Endometrium (tissue), 2 donors: ENCODE results near the gene FBN2.
A peak's percentile ranks its signal among the peaks of the same experiment; 100 is the strongest.
"Not testable (repeated sequence)": the region's sequence is repeated elsewhere in the genome, so short reads cannot be mapped to it uniquely, and the experiment has no call there.

Experiments
- FAIRE-seq: peaks from 2 replicates; lab custom pipeline; 2012; peaks lifted over from hg19 to GRCh38; lab: Jason Lieb, UNC
- donor health status: control.
- donor health status: control.

Gene FBN2

DNA sequence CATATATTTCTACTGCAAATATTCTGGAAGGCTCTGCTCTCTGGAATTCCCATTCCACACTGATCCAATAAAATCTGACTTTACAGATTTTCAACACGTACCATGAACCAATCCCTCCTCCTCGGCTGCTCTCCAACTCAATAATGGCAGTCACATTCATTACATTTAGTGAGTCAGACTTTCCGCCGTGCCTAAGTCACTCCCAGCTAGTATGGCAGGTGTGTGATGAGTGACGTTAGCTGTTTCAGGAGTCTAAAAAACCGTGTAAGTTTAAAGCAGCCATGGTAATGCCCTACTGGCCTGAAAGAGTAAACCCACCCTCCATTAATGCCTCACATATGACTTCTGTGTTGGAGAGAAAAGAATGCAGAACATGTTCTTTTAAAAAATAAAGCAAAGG lies 3.3 kb downstream of the FBN2 start:
- FAIRE-seq, result no peak

DNA sequence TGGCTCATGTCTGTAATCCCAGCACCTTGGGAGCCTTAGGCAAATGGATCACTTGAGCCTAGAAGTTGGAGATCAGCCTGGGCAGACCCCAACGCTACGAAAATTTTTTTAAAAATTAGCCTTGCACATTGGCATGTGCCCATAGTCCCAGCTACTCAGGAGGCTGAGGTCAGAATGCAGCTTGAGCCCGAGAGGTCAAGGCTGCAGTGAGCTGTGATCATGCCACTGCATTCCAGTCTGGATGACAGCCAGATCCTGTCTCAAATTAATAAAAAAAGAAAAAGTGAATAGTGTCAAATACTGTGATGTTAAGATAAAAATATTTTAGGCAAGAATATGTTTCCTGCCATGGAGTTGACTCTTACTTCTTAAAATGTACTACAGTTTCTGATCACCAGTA lies 5.3 kb downstream of the FBN2 start:
- FAIRE-seq, result no peak

DNA sequence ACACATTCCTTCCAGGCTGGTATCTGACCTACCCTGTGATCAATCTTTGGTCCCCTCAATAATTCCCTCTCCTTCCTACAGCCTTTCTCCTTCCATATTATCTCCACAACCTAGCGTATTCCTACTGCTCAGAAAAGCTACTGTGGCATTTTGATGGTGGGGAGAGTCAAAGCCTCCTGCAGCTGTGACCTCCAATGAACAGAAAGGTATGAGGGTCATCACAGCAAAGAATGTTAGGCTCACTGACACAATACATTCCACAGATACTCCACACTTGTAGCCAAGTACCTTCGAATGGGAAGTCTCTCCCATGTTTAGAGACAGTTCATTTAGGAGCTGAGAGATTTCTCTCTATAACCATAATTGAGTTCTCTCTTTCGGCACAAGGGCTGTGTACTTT lies 5.9 kb downstream of the FBN2 start:
- FAIRE-seq, result no peak

DNA sequence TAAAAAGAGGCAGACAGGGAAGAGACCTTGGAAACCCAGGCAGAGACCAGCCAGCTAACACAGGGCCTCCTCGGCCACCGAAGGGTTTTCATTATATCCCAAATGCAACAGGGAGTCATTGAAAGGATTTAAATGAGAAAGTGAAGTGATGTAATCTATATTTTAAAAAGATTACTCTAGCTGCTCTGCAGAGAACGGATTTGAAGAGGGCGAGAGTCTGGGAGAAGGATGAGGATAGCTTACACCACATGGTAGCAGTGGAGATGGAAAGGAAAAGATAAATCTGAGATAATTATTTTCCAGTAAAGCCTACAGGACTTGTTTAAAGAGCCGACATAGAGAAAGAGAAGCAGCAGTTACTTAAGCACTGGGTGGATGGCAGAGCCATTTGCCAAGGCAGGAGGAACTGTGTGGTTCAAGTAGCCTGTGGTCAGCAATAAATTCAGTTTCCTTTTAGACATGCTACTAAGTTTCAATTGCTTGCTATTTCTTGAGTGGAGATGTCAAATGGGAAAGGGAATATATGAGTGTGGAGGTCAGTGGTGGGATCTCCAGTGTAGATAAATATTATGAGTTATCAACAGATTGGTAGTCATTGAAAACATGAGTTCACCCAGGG lies 9.3 kb downstream of the FBN2 start:
- no peak for FAIRE-seq

DNA sequence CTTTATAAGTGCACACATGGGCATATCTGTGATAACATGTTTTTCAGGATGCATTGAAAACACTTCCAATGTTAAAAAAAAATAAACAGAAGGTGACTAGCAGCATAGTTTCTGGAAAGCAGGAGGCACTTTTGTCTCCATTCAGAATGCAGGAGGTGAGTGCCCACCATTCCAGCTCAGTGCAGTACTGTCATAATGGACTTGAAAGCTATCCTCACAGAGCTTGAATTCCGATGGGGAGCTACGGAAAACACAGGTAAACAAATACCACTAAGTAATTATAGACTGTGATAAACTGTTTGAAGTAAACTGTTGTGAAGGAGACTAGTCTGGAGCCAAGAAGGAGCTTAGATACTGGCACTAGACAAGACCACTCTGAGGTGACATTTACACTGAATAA lies 9.9 kb downstream of the FBN2 start:
- no peak for FAIRE-seq

DNA sequence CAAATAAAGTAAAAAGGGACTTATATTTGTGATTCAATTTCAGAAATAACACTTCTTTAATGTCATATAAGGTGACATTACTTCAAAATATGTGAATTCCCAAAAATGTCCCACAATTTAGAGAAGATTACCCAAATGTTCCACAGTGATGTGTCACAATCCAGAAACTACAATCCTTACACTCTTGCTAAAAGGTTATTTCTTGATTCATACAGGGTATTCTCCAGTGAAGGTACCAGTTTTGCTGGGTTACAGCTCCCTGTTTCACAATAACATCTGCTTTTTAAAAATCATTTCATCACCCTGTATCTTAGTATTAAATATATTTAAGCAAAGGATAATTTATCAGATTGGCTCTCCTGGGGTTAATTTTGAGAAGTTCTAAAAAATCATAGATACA lies 11.0 kb downstream of the FBN2 start:
- no peak for FAIRE-seq

DNA sequence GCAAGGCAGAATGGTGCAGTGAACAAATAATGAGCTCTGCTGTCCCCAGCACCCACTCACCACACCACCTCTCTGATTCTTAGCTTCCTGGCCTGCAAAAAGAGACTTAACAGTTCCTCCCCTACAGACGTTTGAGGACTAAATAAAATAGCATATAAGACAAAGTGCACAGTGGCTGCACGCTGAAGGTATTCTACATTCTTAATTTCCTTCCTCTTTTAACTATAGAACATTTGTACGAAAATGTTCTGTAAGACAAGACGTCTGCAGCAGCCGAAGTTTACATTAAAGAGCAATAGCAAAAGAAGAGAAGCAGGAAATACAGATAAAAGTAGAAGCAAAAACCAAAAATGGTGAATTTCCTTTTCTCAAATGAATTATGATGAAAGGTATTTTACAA lies 15.7 kb downstream of the FBN2 start:
- no peak for FAIRE-seq

DNA sequence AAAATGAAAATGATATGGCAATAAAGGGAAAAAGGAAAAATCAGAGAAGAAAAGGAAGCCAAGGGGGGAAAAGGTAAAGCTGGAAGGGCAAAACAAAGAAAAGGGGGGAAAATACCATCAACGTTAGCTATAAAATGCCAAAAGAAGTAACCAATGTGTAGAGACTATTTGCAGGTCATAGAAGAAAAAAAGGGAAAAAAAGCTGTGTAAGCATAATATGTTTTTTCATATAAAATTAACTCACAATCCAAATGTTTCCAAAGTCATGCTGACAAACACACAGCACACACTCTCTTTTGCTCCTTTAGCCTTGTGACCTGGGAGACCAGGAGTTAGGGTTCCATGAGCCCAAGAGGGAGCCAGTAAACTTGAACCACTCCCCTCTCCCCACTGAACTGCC lies 18.2 kb downstream of the FBN2 start:
- no peak for FAIRE-seq

DNA sequence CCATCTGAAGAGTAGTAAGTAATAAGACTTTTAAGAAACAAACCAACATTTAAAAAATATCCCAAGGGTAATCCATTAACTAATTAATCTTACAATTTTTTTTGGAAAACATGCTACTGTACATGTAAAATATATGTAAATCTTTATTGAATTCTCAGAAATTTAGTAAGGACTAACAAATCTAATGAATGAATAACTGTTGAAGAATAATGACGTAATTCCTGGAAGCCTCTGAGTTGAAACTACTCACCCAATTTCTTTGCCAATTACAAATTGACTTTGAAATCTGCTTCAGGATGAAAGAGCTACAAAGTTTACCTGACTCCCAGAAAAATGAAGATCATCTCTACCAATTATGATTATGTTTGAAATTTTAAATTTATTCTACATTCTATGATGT lies 21.1 kb downstream of the FBN2 start:
- no peak for FAIRE-seq

DNA sequence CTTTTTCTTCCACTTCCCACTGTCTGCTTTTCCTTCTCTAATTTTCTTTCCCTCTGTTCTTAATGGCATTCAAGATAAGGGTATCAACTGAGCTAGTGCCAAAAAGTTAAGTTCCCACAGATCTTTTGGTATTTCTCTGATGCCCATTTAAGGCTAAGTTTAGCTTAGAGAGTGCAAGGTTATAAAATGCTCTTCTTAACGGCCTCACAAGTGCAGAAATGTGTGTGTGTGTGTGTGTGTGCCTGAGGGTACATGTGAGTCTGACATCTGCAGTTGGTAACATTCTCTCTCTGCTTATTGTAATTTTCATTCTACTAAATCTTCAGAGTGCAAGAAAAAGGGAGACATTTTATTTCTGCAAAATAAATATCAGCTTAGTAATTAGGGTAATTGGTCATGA lies 24.2 kb downstream of the FBN2 start:
- no peak for FAIRE-seq

DNA sequence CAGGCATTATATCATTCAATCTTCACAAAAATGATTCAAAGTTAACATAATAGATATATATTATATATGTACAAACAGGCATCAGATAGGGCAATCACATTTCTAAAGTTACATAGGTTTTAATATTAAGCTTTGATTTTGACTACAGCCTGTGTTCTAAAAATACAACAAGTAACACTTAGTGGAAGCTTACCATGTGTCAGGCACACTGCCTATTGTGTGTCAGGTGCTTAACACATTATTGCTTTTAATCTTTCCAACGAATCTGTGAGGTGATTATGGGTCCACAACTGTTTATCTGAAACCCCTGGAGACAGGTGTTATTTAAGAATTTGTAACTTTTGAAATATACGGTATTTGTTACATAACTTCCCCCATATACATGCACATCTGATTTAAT lies 25.2 kb downstream of the FBN2 start:
- FAIRE-seq, result no peak

DNA sequence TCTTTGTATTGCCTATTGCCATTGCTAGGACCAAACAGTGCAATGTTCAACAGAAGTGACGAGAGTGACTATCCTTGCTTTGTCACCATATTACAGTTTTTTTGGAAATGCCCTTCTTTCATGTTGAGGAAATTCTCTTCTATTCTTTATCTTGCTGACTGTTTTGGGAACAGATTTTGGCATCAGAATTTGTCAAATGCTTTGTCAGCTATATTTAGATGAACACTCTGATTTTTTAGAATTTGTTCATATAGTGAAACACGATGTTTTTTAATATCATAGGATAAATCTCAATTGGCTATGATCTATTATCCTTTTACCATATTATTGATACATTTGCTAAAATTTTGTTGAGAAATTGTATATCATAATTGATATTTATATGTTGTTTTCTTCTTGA lies 31.4 kb downstream of the FBN2 start:
- no peak for FAIRE-seq

DNA sequence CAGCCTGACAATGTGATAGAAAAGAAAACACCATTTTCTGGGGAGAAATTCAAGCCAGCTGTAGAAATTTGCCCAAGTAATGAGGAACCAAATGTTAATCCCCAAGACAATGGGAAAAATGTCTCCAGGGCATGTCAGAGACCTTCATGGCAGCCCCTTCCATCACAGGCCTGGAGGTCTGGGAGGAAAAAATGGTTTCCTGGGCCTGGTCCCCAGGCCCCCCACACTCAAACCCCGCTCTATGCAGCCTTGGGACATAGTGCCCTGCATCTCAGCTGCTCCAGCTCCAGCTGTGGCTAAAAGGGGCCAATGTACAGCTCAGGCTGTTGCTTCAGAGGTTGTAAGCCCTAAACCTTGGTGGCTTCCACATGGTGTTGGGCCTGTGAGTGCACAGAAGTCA lies 34.3 kb downstream of the FBN2 start:
- not testable (repeated sequence) for FAIRE-seq

DNA sequence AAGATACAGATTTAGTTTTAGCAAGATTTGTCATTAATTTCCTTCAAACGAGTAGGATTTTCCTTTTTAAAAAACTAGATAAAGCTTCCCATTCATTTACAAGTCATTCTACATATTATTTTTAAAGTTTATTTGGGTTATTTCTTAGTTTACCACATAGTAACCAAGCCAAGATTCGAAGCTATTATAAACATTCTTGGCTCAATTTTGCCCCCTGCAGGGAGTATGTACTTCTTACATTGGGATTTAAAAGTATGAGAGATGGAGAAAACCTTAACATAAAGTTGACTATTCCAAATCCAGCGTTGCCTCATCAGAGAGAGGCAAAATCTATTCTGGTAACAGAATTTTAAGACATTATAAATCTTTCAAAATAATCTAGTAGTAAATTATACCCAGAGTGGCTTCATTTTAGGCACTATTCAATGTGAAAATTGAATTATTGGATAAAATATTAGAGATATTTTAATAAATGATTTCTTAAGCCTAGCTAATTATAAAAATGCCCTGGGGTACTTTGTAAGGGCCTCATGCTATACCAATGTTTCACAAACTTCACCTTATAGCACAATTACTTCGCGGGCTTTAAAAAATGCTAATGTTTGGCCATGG lies 39.1 kb downstream of the FBN2 start:
- peak; percentile 93 for FAIRE-seq

DNA sequence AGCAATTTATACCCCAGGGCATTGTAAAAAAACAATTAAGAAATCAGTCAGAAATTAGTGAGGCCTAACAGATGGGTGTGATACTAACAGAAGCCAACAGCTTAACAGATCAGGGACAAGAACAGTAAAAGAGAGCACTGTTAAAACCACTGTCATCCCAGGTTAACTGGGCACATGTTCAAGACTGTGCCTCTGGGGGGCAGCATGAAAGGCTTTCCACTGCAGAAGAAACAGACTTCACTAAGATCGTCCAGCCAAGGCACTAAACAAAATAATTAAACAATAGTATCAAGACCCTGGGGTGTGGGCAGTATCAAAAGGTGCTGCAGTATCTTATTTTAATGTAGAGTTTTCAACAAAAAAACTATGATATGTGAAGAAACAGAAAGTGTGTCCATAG lies 43.5 kb downstream of the FBN2 start:
- FAIRE-seq, result no peak

DNA sequence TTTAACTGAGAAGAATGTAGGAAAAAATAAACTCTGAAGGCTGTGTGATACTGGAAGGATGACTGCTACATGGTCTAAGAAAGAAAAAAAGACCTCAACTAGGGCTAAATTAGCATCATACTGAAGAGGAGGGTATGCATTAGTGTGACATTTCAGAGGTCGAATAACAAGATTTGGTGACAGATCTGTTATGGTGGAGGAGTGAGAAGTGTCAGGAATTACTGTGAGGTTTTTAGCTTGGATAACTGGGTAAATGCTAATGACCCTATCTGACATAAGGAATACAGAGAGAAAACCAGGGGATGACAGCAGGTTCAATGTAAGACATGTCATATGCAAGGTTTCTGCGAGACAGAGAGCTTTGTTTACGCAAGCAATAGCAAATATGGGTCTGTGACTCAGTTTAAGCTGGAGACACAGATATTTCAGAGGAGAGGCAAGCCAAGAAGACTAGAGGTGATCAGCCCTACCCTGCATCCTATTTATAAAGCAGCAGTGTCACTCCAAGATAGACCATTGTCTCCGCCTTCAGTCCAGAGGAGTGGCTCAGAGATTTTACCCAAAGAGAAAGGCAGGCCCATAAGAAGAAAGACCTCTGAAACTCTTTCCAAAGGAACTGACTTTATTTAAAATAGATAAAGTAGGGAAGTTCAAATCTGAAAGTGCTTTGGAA lies 44.3 kb downstream of the FBN2 start:
- FAIRE-seq, result no peak

DNA sequence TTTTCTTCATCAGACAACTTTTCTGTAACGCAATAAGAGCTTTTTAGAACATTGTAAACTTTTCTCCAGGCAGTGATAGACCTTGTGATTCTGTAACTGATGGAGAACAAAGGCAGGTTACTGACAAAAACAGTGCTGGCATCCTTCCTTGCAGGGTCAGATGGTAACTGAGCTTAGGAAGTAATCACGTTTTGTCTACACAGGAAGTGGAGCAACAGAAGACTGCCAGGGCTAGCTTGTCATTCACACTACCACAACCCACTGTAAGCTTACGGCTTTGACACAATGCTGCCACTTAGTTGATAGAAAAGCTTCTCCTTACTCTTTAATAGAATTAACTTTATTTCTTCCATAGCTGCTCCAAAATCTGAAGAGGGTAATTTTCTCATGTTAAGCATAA lies 46.8 kb downstream of the FBN2 start:
- FAIRE-seq, result no peak

DNA sequence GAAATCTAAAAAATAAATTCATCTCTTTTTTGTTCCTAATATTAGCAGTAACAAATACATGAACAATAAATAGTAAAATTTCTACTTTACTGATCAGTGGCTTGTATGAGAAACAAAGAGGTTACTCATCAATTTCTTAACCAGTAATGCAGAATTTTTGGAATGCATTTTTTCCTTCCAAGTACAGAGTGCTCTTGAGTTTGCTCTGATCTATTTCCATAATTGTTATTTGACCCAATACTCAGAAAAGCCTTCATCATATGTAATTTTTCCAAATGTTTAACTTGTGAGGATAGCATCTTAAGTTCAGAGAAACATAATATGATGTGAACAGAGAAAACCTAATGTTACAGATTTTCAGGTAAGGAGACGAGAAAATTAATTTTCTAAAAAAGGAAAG lies 47.3 kb downstream of the FBN2 start:
- no peak for FAIRE-seq

DNA sequence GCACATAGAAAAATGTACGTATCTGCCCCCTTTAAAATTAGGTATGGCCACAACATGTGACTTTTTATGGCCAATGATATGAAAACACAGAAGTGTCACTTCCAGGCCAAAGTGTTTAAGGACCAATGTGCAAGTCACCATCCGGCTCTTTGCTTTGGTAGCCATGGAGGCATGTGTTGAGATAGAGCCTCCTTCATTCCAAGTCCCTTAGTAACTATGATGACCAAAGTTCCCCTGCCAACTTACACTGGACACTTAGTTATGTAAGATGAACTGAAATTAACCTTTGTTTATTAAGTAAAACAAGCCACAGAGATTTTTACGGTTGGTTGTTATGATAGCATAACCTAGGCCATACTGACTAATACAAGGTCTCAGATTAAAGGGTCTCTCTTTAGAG lies 51.0 kb downstream of the FBN2 start:
- FAIRE-seq, result no peak

DNA sequence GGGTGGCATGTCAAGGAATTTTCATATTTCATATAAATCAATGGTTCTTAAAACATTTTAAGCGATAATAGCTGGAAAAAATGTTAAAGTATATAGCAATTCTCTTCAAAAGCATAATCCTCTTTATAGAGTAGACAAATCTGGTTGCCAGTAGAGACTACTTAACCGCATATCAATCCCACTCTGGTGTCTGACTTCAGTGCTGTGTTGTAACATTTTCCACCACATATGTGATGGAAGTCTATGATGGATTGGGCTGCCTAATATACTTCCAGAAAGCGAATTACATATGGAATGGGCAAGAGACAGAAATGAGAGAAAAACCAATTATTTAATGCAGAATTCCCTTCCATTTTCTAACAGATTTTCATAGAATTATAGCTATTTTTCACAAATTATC lies 54.3 kb downstream of the FBN2 start:
- no peak for FAIRE-seq

DNA sequence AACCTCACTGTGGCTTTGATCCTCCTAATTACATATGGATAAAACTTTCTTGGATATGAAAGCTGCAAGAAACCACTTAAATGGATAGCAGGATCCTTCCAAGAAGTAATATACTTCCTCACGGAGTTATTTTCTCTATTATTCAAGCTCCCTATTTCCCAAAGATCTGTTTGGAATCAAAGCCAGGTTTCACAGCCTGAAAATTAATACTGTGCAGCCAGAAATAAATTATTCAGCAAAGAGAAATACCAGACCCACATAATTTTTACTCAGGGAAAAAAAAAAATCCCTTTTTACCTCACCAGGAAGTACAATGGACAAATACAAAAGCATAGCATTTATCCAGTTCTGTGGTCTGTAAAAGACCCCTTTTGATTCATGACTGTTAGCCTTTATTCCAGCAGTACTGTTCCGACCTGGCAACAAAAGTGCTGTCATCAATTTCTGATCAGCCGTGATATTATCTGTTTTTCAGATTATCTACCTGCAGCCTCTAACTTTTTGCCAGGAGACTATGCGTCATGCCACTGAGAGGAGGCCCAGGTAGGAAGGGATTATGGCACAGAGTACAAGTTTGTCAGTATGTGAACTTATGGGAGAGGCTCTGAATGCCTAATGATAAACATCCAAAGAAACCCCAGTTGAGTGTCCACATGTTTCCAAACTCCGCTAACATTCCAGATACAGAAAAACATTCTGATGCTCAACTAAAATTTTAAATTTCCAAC lies 57.0 kb downstream of the FBN2 start:
- FAIRE-seq, result no peak

DNA sequence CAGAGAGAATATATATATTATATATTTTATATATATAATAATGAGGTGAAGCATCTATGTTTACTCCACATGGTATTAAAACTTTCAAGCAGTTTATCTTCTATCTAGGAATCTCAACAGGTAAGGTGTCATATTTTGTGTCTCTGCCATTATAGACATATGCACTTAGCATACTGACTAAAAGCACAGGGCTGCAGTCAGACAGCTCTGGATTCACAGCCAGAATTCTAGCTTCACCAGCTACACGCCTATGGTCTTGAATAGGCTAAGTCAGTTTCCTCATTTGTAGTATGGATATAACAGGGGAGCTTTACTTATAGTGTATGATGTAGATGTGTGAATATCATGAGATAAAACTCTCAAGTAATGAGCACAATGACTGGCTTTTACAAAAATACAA lies 57.9 kb downstream of the FBN2 start:
- no peak for FAIRE-seq
